Stimulated activated CD4-positive, alpha-beta T cell treated with anti-CD3 and anti-CD28 coated beads, Interleukin-2, amount 100 ng/mL, for 24 hours (primary cell): ENCODE measurements around the gene PGC.

Experiments
- DNase-seq, 2 donors: peaks; one replicate each; pipeline ENCODE4 v3.0.0-alpha.2; 2020

Gene PGC

GRCh38 chr6:41743406-41744235 is 3.6 kb downstream of the PGC start:
- DNase-seq, result no peak

- no peak for DNase-seq
Observed at GRCh38 chr6:41741625-41742490, 5.3 kb downstream of the PGC start.

DNA sequence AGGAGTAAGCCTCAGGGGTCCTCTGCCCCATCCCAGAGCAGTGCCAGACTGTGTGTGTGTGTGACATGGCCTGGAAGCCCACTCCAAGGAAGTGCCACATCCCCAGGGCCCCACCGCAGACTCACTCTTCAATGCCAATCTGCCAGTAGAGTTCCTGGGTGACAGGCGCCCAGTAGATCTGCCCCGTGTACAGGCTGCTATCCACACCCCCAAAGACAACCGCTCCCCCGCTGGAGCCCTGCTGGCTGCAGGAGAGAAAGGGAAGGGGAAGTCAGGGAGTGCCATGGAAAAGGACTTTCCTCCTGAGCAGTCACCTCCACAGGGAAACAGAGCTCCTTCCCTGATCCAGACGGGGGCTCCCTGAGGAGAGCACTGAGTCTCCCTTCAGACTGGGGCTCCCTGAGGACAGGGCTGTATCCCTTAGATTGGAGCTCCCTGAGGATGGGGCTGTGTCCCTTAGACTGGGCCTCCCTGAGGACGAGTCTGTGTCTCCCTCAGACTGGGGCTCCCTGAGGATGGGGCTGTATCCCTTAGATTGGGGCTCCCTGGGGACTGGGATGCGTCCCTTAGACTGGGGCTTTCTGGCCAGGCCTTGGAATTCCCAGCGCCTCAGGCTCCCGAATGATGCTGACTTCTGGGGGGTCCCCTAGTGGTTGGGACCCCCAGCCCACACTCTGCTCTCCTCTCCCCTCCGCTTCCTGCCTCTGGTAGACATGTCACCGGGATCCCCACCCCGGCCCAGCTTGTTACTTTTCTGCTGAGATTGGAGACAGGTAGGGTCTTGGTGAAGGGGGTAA is 6.6 kb downstream of the PGC start:
- DNase-seq, result no peak

DNA sequence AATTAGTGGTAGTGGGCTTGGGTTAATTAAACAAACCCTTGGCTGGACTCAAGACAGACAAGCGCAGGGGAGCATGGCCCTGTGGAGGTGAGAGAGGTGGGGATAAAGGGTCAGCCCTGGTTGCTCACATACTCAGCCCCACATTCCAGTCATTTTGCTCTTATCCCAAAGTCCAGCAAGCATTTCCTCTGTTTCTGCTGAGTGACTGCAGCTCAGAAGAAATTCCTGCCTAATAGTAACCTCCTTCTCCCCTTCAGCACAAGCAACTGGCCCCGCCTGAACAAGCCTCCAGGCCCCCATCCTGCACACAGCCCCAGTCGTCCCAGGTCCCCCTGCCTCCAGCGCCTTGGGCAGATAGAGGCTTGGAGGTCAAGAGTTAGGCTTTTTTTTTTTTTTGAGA is 8.2 kb downstream of the PGC start:
- DNase-seq, result no peak

GRCh38 chr6:41737591-41738130 is 9.5 kb downstream of the PGC start:
- no peak for DNase-seq

DNA sequence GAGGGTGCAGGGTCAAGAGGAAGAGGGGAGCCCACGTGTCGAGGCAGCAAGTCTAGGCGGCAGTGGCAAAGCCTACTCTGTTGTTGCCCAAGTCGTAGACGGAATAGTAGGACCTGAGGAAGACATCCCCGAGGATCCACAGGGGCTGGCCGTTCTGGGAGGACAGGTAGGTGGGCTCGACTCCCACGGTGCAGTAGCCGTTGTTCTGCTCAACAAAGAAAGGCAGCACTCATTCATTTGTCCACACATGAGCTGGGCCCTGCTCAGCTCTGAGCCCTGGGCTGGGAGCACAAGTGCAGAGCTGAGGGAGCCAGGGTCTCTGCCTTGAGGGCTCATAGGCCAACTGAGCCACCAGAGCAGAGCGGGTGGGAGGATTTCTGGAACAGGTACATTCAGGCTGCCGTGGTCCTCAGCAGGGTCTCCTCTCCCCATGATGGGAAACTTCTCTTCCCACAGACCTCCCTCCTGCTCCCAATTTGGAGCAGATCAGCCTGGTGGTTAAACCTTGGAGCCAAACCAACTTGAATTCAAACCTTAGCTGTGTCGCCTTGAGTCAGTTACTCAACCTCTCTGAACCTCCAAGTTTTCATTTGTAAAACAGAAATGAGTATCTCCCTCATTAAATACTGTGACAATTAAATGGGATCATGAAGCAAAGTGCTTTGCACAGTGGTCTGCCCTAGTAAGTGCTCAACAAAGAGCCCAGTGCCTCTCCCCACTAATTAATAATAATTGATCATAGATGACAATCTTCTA is 10.2 kb downstream of the PGC start:
- no peak for DNase-seq

- no peak for DNase-seq
Observed at GRCh38 chr6:41736186-41736733, 10.9 kb downstream of the PGC start.

DNA sequence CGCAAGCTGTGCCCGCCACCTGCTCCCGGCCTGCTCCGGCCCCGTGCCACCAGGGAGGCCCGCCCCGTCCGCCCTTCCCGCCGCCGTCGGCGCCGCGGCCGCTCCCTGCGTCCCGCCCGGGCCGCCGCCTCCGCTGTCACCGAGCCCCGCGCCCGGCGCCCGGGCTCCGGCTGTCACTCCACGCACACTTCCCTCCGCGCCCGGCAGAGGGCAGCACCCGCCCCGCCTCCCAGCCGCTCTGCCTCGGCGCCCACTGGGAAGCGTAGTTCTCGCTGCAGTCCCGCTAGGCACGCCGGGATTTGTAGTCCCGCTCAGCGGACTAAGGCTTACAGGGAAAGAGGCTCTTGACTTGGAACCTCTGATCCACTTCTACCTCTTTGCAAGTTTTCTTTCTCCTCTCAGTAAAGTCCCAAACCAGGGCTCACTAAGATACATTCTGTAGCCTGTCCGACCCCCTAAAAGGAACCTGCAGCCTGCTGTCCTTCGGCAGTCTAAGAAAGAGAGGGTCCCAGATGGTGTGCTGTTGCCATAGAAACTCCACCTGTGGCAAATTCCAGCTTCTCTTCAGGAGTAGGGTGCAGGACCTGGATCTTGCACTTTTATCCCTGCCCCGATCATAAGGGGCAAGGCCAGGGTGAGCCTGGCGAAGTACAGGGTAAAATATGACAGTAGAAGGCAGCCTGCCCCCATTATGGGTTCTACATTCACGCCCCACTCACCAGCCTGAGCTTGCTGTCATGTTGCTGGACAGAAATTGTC is 11.6 kb downstream of the PGC start, which contains the start of gene TFEB:
Gene TFEB (minus strand): TSS at position 182 of the 759 bp plus-strand sequence. CDS start 44,395 bp downstream, outside the sequence.
- peak; percentile 94 to 96 for DNase-seq

DNA sequence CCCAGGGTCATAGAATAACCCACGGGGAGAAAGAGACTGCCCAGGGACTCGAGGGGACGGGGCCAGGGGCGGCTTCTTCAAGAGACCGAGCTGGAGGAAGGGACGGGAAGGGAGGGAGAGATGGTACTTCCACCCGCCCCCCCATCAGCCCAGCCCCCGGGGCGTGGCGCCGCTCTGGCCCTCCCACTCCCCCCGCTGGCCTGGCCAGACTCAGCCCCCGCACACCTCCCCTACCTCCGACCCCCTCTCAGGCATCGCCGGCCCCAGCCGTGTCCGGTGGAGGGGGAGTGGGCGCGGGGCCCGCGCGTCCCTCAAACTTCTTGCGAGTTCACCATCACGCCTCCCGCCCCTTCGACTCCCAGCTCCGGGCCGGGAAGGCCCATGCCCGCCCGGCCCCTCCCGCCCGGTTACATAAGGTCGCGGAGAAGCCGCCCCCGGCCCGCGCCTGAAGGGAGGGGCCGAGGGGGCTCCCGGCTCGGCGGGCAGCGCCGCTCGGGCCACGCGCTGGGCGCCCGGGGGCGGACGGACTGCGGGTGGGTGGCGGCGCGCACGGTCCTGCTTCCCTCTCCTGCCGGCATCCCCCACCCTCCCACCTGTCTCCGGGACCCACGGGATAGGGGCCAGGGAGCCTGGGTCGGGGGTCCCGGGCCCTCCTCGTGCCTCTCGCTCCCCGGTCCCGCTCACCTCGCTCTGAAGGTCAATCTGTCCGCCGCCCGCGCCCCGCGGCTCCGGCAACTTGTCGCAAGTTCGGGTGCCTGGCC is 12.4 kb downstream of the PGC start:
- DNase-seq, result peak; percentile 70 to 73

- DNase-seq, result peak; percentile 64 to 70
Observed at GRCh38 chr6:41733707-41734665, 13.2 kb downstream of the PGC start.

DNA sequence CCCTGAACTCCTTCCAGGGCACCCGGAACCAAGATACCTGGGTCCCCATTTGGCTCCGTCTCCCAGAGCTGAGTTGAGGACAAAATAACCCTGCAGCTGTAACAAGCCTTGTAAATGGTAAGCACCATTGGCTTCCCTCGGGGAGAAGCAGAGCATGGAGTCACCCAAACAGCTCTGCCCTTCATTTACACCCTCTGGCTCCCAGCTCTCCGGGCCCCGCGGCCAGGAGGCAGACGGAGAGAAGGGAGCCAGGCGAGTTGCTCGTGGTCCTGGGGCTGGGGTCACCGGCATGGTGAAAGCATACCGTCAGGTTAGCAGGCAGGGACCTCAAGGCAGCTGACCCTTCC is 13.9 kb downstream of the PGC start:
- DNase-seq, result no peak

- peak; percentile 44 to 67 for DNase-seq
Observed at GRCh38 chr6:41732591-41733359, 14.4 kb downstream of the PGC start.

GRCh38 chr6:41732149-41732548 is 15.0 kb downstream of the PGC start:
- no peak for DNase-seq

GRCh38 chr6:41731561-41732086 is 15.6 kb downstream of the PGC start:
- DNase-seq, result no peak

DNA sequence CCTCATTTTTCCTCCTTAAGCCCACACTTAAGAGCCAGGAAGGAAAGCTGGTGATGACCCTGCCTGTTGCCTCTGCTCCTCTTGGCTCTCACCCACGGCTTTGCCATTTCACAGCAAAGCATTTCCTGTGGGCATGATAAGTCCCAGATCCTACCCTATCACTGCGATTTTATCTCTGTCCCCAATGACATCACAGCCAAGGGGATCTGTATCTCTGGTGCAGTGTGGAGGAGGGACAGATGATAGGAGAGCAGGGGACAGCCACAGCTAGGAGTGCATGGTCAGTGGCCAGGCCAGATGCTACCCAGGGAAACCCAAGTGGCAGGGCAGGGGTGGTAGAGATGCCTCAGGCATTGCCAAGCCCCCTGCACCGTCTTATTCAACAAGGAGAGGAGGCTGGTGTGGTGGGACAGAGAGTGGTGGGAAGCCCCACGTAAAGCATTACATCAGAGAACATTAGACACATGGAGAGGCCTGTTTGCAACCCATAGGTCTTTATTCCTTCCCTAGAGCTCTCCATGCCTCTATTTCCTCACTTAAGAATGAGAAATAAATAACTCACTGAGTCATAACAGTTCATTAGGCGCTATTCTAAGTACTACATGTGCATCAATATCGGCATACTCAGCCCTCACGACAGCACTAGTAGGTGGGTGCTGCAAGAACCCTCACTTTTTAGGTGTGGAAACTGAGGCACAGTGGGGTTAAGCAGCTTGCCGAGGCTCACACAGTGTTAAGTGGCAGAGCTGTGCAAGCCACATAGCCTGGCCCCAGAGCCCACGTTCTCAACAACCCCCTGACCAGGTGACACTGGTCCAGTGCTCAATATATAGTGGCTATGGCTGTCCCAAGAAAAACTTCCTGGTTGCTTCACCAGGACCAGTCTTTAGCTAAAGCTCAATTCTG is 16.4 kb downstream of the PGC start:
- DNase-seq, result no peak

- DNase-seq, result no peak
Observed at GRCh38 chr6:41729624-41730023, 17.6 kb downstream of the PGC start.

DNA sequence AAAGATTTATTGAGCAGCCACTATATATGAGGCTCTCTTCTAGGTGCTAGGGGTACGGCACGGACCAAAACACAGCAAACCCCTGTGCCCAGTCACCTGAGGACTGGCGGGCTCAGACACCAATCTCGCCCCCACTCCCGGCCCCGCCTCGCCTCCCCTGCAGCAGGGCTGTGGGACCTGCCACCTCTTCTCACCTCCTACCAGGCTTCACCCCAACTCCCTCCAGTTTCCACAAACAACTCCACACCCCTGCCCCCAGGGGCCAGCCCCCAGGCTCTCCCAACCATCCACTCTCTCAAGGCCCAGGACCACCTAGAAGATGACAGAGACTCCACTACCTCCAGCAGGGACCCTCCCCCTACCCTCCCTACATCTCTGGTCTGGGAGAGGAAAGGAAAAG is 18.2 kb downstream of the PGC start:
- DNase-seq, result no peak
